Mucosa of descending colon (tissue), 3 donors: ENCODE data around the gene ANTXR1. TPM values are rescaled to one million over a fixed set of nuclear protein-coding genes. Genes with fewer than 3 reads are reported as not detected.

ENCODE experiments used
- microRNA-seq: library from miRNA; unstranded; fragments of <30 nt; microRNA quantifications from one replicate; pipeline ENCODE4, GENCODE V29; 2019
- total RNA-seq, 3 donors: library from RNA; stranded (reverse); fragmentation: NEBNext Ultra II Directional in 2 of 3; extraction: Animal tissue kit (Norgen Biotek cat#: 25700) in 2 of 3; gene quantifications; one replicate each; pipeline versions ENCODE4 v1.2.1 to v1.2.4, GENCODE V29; 2021 to 2023
- donor health status: DM: no; HTN: no; CAD: no; lungs with moderate emphysema.
- donor health status: DM: no; HTN: no; CAD: no.
- donor health status: DM: no; HTN: yes; CAD: no.

Gene ANTXR1
- total RNA-seq, 3 donors from 2014 or later: 10.7 to 77.7 (median 18.6) TPM

Small RNA genes lying within 50 kb of the gene (microRNA-seq; reads per million reads assigned to microRNA genes)
- gene MIR3126: 0.93 reads per million

Other genes starting within 250 kb of the ANTXR1 start
- gene BMP10, start 141.8 kb upstream of the ANTXR1 start, total RNA-seq: under 1 TPM in 1 of 3 donors, not detected in 2; 0.43 TPM
- not detected for gene GKN2, start 60.3 kb upstream of the ANTXR1 start, total RNA-seq
- gene GKN1, start 38.5 kb upstream of the ANTXR1 start, total RNA-seq: not detected